ENCODE data around the gene PER2.

Gene PER2

GRCh38 chr2:238315031-238315595, 26.7 kb upstream of the PER2 start:
- H3K27ac ChIP-seq (ENCODE audit: extremely low read depth, low read depth, low read length), result no peak overlapping the region
- no peak overlapping the region for H3K4me3 ChIP-seq (ENCODE audit: low read depth, low read length)
- H3K36me3 ChIP-seq (ENCODE audit: control insufficient read depth in 2 of 2, insufficient read depth in 1 of 2, low read length in 2 of 2), result no peaks in the 10 kb centered on the region
- H3K9me3 ChIP-seq (ENCODE audit: control insufficient read depth, insufficient read depth, low read depth, low read length), result no peaks in the 10 kb centered on the region
- no peaks in the 10 kb centered on the region for H3K4me1 ChIP-seq (ENCODE audit: control insufficient read depth, insufficient read depth, low read length)
- ChIA-PET POLR2A (no interaction called here), CTCF (interaction anchor here (0.8 to 1.5 kb wide), 2 partner anchors 52 to 570 kb away, joined by 3 read pairs; no protein-coding TSS in a partner anchor)
- TF ChIP-seq YY1 (tag by site-specific recombination; IDR thresholded peaks at IDR 0.05), result no peak
- TF ChIP-seq ZNF501 (tag by site-specific recombination; IDR thresholded peaks at IDR 0.05), result no peak
- TF ChIP-seq ZBTB48 (tag by site-specific recombination; IDR thresholded peaks at IDR 0.05), result no peak
- no peak for TF ChIP-seq ZNF184 (tag by site-specific recombination; IDR thresholded peaks at IDR 0.05)

GRCh38 chr2:238314576-238314975, 26.2 kb upstream of the PER2 start:
- Histone ChIP-seq H3K27ac (ENCODE audit: extremely low read depth, low read depth, low read length) (no peak overlapping the region), H3K4me1 (ENCODE audit: control insufficient read depth, insufficient read depth, low read length) (no peaks in the 10 kb centered on the region), H3K9me3 (ENCODE audit: control insufficient read depth, insufficient read depth, low read depth, low read length) (no peaks in the 10 kb centered on the region), H3K36me3 (ENCODE audit: control insufficient read depth in 2 of 2, insufficient read depth in 1 of 2, low read length in 2 of 2) (no peaks in the 10 kb centered on the region), H3K4me3 (ENCODE audit: low read depth, low read length) (no peak overlapping the region)
- TF ChIP-seq MYNN (tag by site-specific recombination; IDR thresholded peaks at IDR 0.05; ENCODE audit: borderline replicate concordance), result no peak
- no peak for TF ChIP-seq ZNF660 (tag by site-specific recombination; IDR thresholded peaks at IDR 0.05)
- TF ChIP-seq ZNF155 (tag by site-specific recombination; IDR thresholded peaks at IDR 0.05), result no peak
- no peak for TF ChIP-seq ZNF404 (tag by site-specific recombination; IDR thresholded peaks at IDR 0.05)
- TF ChIP-seq ZBTB44 (tag by site-specific recombination; IDR thresholded peaks at IDR 0.05), result no peak
- no peak for TF ChIP-seq ZNF391 (tag by site-specific recombination; IDR thresholded peaks at IDR 0.05; ENCODE audit: borderline replicate concordance, low read depth)
- CTCF ChIA-PET, result interaction anchor here (0.8 to 1.5 kb wide), 2 partner anchors 51 to 569 kb away, joined by 3 read pairs; no protein-coding TSS in a partner anchor
- POLR2A ChIA-PET, result no interaction called here

- Histone ChIP-seq H3K4me1 (ENCODE audit: control insufficient read depth, insufficient read depth, low read length) (no peaks in the 10 kb centered on the region), H3K27ac (ENCODE audit: extremely low read depth, low read depth, low read length) (no peak overlapping the region), H3K36me3 (ENCODE audit: control insufficient read depth in 2 of 2, insufficient read depth in 1 of 2, low read length in 2 of 2) (no peaks in the 10 kb centered on the region), H3K9me3 (ENCODE audit: control insufficient read depth, insufficient read depth, low read depth, low read length) (no peaks in the 10 kb centered on the region), H3K4me3 (ENCODE audit: low read depth, low read length) (no peak overlapping the region)
- CTCF ChIA-PET, result interaction anchor here (0.6 kb wide), 1 partner anchor 42 kb away, joined by 3 read pairs; no protein-coding TSS in a partner anchor
- POLR2A ChIA-PET, result interaction anchor here (0.8 kb wide), 1 partner anchor 26 kb away, joined by 3 read pairs; the partner anchor contains the start of gene PER2
- TF ChIP-seq KLF9 (tag by site-specific recombination; IDR thresholded peaks at IDR 0.05; ENCODE audit: low read depth), result no peak
- no peak for TF ChIP-seq ZNF280C (tag by site-specific recombination; IDR thresholded peaks at IDR 0.05)
- TF ChIP-seq ZBTB10 (tag by site-specific recombination; IDR thresholded peaks at IDR 0.05), result no peak
- TF ChIP-seq ZNF571 (tag by site-specific recombination; IDR thresholded peaks at IDR 0.05), result no peak
- no peak for TF ChIP-seq ZNF623 (tag by site-specific recombination; IDR thresholded peaks at IDR 0.05)
- TF ChIP-seq WT1 (tag by site-specific recombination; IDR thresholded peaks at IDR 0.05), result no peak
Measured at GRCh38 chr2:238313991-238314350, 25.6 kb upstream of the PER2 start.

Measured in HEK293 (cell line).